Islet of Langerhans (tissue), 1 donor: ENCODE data around the gene MRS2.
"Not testable (repeated sequence)": the region's sequence is repeated elsewhere in the genome, so short reads cannot be mapped to it uniquely, and the experiment has no call there.

Experiments
- FAIRE-seq: peaks from one replicate; lab custom pipeline; 2011; peaks lifted over from hg19 to GRCh38; lab: Jason Lieb, UNC

The MRS2 gene

GRCh38 chr6:24387818-24388217 lies 14.9 kb upstream of the MRS2 start:
- no peak for FAIRE-seq

- FAIRE-seq = no peak
Observed at GRCh38 chr6:24391208-24391607, 11.5 kb upstream of the MRS2 start.

GRCh38 chr6:24391756-24392405 lies 10.9 kb upstream of the MRS2 start:
- no peak for FAIRE-seq

- no peak for FAIRE-seq
Observed at GRCh38 chr6:24394061-24394779, 8.5 kb upstream of the MRS2 start.

GRCh38 chr6:24394780-24395437 lies 7.8 kb upstream of the MRS2 start:
- no peak for FAIRE-seq

- no peak for FAIRE-seq
Observed at GRCh38 chr6:24396824-24397223, 5.9 kb upstream of the MRS2 start.

- FAIRE-seq = no peak
Observed at GRCh38 chr6:24397631-24398030, 5.1 kb upstream of the MRS2 start.

GRCh38 chr6:24400045-24401039 lies 2.4 kb upstream of the MRS2 start:
- FAIRE-seq = not testable (repeated sequence)

- no peak for FAIRE-seq
Observed at GRCh38 chr6:24401458-24401857, 1.3 kb upstream of the MRS2 start.

GRCh38 chr6:24403501-24403824 lies 727 bp downstream of the MRS2 start:
- FAIRE-seq = no peak

GRCh38 chr6:24405262-24405661 lies 2.5 kb downstream of the MRS2 start:
- no peak for FAIRE-seq

- FAIRE-seq = no peak
Observed at GRCh38 chr6:24408719-24409410, 6.1 kb downstream of the MRS2 start.

- FAIRE-seq = no peak
Observed at GRCh38 chr6:24410622-24411021, 7.9 kb downstream of the MRS2 start.

- FAIRE-seq = no peak
Observed at GRCh38 chr6:24412294-24412693, 9.6 kb downstream of the MRS2 start.

- FAIRE-seq = not testable (repeated sequence)
Observed at GRCh38 chr6:24414531-24414930, 11.8 kb downstream of the MRS2 start.

GRCh38 chr6:24415753-24416152 lies 13.0 kb downstream of the MRS2 start:
- no peak for FAIRE-seq

- no peak for FAIRE-seq
Observed at GRCh38 chr6:24419526-24419925, 16.8 kb downstream of the MRS2 start.

GRCh38 chr6:24425091-24425490 lies 22.4 kb downstream of the MRS2 start:
- no peak for FAIRE-seq

GRCh38 chr6:24426729-24427446 lies 24.2 kb downstream of the MRS2 start:
- no peak for FAIRE-seq

GRCh38 chr6:24428615-24429014 lies 25.9 kb downstream of the MRS2 start:
- FAIRE-seq = no peak

GRCh38 chr6:24429146-24429545 lies 26.4 kb downstream of the MRS2 start:
- FAIRE-seq = no peak
